Fibroblast of mammary gland (primary cell): ENCODE results near the gene GAL3ST3.

Source experiments
- DNase-seq: peaks from one replicate; pipeline ENCODE4 v3.0.0-alpha.2; 2010; ENCODE audit warnings: low read depth
- H3K4me3 ChIP-seq: 2 replicates; pipeline ENCODE4 v1.5.1; 2011; ENCODE audit warnings: low read depth, mild to moderate bottlenecking, low read length, moderate library complexity; ENCODE audit not compliant: control insufficient read depth
- TF ChIP-seq, protein P1 (sequence below): conservative IDR thresholded peaks from 2 replicates; pipeline ENCODE4 v1.5.1; 2011; ENCODE audit warnings: low read depth, low read length, inconsistent platforms; ENCODE audit not compliant: control insufficient read depth, insufficient read depth

The GAL3ST3 gene

DNA sequence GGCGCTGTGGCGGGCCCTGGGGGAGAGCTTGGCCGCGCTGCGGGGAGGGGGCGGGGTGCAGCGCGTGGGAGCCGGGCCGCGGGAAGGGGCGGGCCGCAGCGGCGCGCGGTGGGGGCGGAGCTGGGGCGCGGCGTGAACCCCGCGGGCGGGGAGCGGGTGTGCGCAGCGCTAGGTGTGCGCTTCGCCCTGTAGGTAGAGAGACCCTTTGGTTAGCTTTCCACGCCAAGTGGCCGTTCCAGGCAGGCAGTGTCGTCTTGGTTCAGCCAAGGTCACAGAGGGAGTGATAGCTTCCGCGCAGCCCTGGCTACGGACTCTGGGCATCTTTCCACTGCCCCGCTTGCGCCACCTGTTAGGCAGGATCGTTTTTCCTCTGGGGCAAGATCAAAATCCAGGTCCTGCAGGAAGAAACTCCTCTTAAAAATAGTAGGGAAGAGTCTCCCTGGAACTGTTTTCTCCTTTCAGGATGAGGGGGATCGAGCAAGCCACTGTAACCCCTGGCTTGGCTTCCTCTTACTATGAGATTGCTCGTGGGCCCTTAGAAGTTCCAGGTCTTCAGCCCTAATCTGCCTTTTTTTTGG, 46.2 kb downstream of the GAL3ST3 start:
- H3K4me3 ChIP-seq = peak overlapping the region; percentile 100
- TF ChIP-seq, protein P1, sequence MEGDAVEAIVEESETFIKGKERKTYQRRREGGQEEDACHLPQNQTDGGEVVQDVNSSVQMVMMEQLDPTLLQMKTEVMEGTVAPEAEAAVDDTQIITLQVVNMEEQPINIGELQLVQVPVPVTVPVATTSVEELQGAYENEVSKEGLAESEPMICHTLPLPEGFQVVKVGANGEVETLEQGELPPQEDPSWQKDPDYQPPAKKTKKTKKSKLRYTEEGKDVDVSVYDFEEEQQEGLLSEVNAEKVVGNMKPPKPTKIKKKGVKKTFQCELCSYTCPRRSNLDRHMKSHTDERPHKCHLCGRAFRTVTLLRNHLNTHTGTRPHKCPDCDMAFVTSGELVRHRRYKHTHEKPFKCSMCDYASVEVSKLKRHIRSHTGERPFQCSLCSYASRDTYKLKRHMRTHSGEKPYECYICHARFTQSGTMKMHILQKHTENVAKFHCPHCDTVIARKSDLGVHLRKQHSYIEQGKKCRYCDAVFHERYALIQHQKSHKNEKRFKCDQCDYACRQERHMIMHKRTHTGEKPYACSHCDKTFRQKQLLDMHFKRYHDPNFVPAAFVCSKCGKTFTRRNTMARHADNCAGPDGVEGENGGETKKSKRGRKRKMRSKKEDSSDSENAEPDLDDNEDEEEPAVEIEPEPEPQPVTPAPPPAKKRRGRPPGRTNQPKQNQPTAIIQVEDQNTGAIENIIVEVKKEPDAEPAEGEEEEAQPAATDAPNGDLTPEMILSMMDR = peak; percentile 5
- DNase-seq = peak; percentile 51

DNA sequence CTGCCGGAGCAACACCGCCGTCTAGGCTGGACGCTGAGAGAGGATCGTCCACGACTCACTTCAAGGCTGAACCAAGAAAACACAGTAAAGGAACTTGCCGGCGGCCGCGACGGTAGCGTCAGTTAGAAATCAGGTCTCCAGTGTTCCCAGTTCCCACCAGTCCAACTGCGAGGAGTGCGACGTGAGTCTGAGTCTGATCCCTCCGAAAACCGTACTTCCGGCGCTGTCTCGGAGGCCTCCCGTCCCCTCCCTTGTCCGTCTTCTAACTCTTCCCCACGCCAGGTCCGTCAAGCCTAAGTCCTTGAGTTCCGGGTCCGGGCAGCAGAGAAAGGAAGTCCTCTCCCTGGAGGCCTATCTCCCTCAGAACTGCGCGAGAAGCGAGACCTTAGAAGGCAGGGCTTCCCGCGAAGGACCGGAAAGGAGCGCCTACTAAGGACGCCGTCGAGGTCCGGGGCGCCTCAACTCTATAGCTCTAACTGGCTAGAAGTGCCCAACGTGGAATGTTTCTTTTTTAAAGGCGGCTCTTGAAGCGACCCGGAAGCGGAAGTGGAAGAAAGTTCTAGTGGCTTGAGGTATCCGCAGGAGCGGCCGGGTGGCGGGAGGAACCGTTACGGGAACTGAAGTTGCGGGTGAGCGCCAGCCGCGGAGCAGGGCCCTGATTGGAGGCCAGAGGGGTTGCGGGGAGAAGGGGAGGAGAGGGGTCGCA, 46.9 kb downstream of the GAL3ST3 start, which contains the start of the genes BANF1 and EIF1AD:
Gene BANF1 (plus strand): TSS at position 562 of the 706 bp plus-strand sequence. CDS start 748 bp downstream, outside the sequence.
Gene EIF1AD (minus strand): TSS at position 216 of the 706 bp plus-strand sequence. CDS start 1,768 bp downstream, outside the sequence.
- TF ChIP-seq, protein P1 = no peak
- H3K4me3 ChIP-seq = peak within 1 kb of the TSS; percentile 100
- DNase-seq = peak; percentile 98

DNA sequence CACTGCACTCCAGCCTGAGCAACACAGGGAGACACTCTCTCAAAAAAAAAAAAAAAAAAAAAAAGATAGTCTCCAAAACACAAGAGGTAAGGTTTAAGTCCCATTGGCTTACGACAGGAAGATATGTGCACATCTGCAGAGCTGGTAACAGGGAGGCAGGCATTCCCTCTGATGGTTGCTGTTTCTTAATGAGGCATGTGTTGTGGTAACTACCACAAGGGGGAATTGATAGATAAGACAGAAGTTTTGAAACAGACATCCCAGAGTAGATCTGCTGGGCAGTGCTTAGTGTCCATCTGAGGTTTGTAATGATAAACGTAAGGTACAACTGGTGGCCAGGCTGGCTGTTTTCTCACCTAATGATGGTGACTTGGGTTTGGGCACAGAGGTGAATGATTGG, 51.7 kb downstream of the GAL3ST3 start:
- no peak for DNase-seq
- TF ChIP-seq, protein P1 = no peak

DNA sequence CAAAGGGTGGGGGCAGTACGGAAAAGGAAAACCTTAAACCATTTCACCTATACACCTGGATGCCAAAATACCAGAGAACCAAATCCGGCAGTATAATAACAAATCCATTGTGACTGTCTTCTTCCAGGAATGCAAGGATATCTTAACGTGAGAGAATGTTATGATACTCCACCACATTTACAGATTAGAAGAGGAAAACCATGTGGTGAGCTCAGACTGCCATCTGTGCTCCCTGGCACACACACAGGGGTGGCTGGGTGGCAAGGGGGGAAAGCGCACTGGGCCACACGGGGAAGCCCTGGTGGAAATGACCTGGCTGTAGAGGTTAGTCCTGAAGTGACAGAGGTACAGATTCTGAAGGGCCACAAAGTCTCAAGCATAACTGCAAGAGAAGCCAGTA, 56.9 kb downstream of the GAL3ST3 start:
- TF ChIP-seq, protein P1 = no peak
- no peak for DNase-seq
- no peak overlapping the region for H3K4me3 ChIP-seq

More for the DNA sequence above, 51.7 kb downstream of the GAL3ST3 start:
- no peak overlapping the region for H3K4me3 ChIP-seq
